Rectal smooth muscle tissue (tissue), 1 donor: Measurements from ENCODE around the gene POLD3.

Experiments used
- H3K27ac ChIP-seq: one replicate; pipeline ENCODE4 v1.7.0; 2013; ENCODE audit warnings: low read depth, low read length, inconsistent platforms
- H3K27me3 ChIP-seq: one replicate; pipeline ENCODE4 v1.7.0; 2013; ENCODE audit warnings: low read length; ENCODE audit not compliant: control insufficient read depth, insufficient read depth
- H3K36me3 ChIP-seq: one replicate; pipeline ENCODE4 v1.7.0; 2013; ENCODE audit warnings: low read length; ENCODE audit not compliant: control insufficient read depth, insufficient read depth
- H3K4me1 ChIP-seq: one replicate; pipeline ENCODE4 v1.7.0; 2013; ENCODE audit warnings: low read length; ENCODE audit not compliant: control insufficient read depth, insufficient read depth
- H3K4me3 ChIP-seq: one replicate; pipeline ENCODE4 v1.7.0; 2013; ENCODE audit warnings: low read length
- H3K9ac ChIP-seq: one replicate; pipeline ENCODE4 v1.7.0; 2013; ENCODE audit warnings: low read length

Gene POLD3

GRCh38 chr11:74592441-74593362, at the start of gene POLD3:
Gene POLD3, plus strand, starts transcription at chr11:74592582. Its CDS starts 77 bp downstream, at chr11:74592659.
- peak within 1 kb of the TSS; percentile 19 for H3K9ac ChIP-seq
- peaks cover 4% of the 10 kb centered on the region for H3K36me3 ChIP-seq
- H3K4me3 ChIP-seq: peak within 1 kb of the TSS; percentile 93
- peak within 1 kb of the TSS; percentile 58 for H3K27ac ChIP-seq
- no peaks in the 10 kb centered on the region for H3K27me3 ChIP-seq
- H3K4me1 ChIP-seq: no peaks in the 10 kb centered on the region

GRCh38 chr11:74543991-74544390, 48.4 kb upstream of the POLD3 start:
- Histone ChIP-seq H3K4me3 (no peak overlapping the region), H3K27ac (no peak overlapping the region), H3K9ac (no peak overlapping the region), H3K36me3 (no peaks in the 10 kb centered on the region), H3K27me3 (no peaks in the 10 kb centered on the region), H3K4me1 (no peaks in the 10 kb centered on the region)

GRCh38 chr11:74546752-74547151, 45.6 kb upstream of the POLD3 start:
- Histone ChIP-seq H3K27ac (no peak overlapping the region), H3K4me3 (no peak overlapping the region), H3K9ac (no peak overlapping the region), H3K36me3 (no peaks in the 10 kb centered on the region), H3K4me1 (no peaks in the 10 kb centered on the region), H3K27me3 (no peaks in the 10 kb centered on the region)

- Histone ChIP-seq H3K4me3 (no peak overlapping the region), H3K27ac (no peak overlapping the region), H3K4me1 (no peaks in the 10 kb centered on the region), H3K27me3 (no peaks in the 10 kb centered on the region), H3K9ac (no peak overlapping the region), H3K36me3 (no peaks in the 10 kb centered on the region)
Observed at GRCh38 chr11:74550991-74551753, 41.2 kb upstream of the POLD3 start.

- Histone ChIP-seq H3K27me3 (no peaks in the 10 kb centered on the region), H3K4me1 (no peaks in the 10 kb centered on the region), H3K36me3 (no peaks in the 10 kb centered on the region), H3K9ac (no peak overlapping the region), H3K4me3 (no peak overlapping the region), H3K27ac (no peak overlapping the region)
Observed at GRCh38 chr11:74551754-74552145, 40.6 kb upstream of the POLD3 start.

GRCh38 chr11:74557526-74557925, 34.9 kb upstream of the POLD3 start:
- no peak overlapping the region for H3K4me3 ChIP-seq
- no peaks in the 10 kb centered on the region for H3K36me3 ChIP-seq
- H3K4me1 ChIP-seq: no peaks in the 10 kb centered on the region
- no peaks in the 10 kb centered on the region for H3K27me3 ChIP-seq
- no peak overlapping the region for H3K27ac ChIP-seq
- no peak overlapping the region for H3K9ac ChIP-seq

GRCh38 chr11:74559110-74559933, 33.1 kb upstream of the POLD3 start:
- Histone ChIP-seq H3K4me1 (no peaks in the 10 kb centered on the region), H3K9ac (no peak overlapping the region), H3K4me3 (no peak overlapping the region), H3K27ac (no peak overlapping the region), H3K27me3 (no peaks in the 10 kb centered on the region), H3K36me3 (no peaks in the 10 kb centered on the region)

GRCh38 chr11:74559934-74560309, 32.5 kb upstream of the POLD3 start:
- Histone ChIP-seq H3K9ac (no peak overlapping the region), H3K27ac (no peak overlapping the region), H3K4me1 (no peaks in the 10 kb centered on the region), H3K4me3 (no peak overlapping the region), H3K36me3 (no peaks in the 10 kb centered on the region), H3K27me3 (no peaks in the 10 kb centered on the region)

- no peaks in the 10 kb centered on the region for H3K27me3 ChIP-seq
- no peak overlapping the region for H3K4me3 ChIP-seq
- no peaks in the 10 kb centered on the region for H3K4me1 ChIP-seq
- H3K36me3 ChIP-seq: no peaks in the 10 kb centered on the region
- no peak overlapping the region for H3K9ac ChIP-seq
- no peak overlapping the region for H3K27ac ChIP-seq
Observed at GRCh38 chr11:74566146-74566960, 26.0 kb upstream of the POLD3 start.

- H3K27me3 ChIP-seq: no peaks in the 10 kb centered on the region
- H3K27ac ChIP-seq: no peak overlapping the region
- H3K9ac ChIP-seq: no peak overlapping the region
- no peak overlapping the region for H3K4me3 ChIP-seq
- no peaks in the 10 kb centered on the region for H3K4me1 ChIP-seq
- no peaks in the 10 kb centered on the region for H3K36me3 ChIP-seq
Observed at GRCh38 chr11:74568028-74568427, 24.4 kb upstream of the POLD3 start.

- H3K27me3 ChIP-seq: no peaks in the 10 kb centered on the region
- H3K9ac ChIP-seq: no peak overlapping the region
- no peak overlapping the region for H3K27ac ChIP-seq
- H3K4me3 ChIP-seq: no peak overlapping the region
- no peaks in the 10 kb centered on the region for H3K36me3 ChIP-seq
- H3K4me1 ChIP-seq: no peaks in the 10 kb centered on the region
Observed at GRCh38 chr11:74570266-74571061, 21.9 kb upstream of the POLD3 start.
